Brain microvascular endothelial cell (primary cell): ENCODE results near the gene CORO7.
"Not testable (repeated sequence)": the region's sequence is repeated elsewhere in the genome, so short reads cannot be mapped to it uniquely, and the experiment has no call there.

Experiments used
- DNase-seq: peaks from one replicate; pipeline ENCODE4 v3.0.0-alpha.2; 2020
- H3K27ac ChIP-seq: fragments of 250-450 bp; sonication (Bioruptor Pico); 2 replicates; pipeline ENCODE4 v1.5.1; 2020; ENCODE audit warnings: mild to moderate bottlenecking, moderate library complexity
- H3K27me3 ChIP-seq: fragments of 250-450 bp; sonication (Bioruptor Pico); replicated peaks from 2 replicates; pipeline ENCODE4 v1.5.1; 2020; ENCODE audit warnings: mild to moderate bottlenecking
- H3K36me3 ChIP-seq: fragments of 250-450 bp; sonication (Bioruptor Pico); replicated peaks from 2 replicates; pipeline ENCODE4 v1.5.1; 2020; ENCODE audit warnings: mild to moderate bottlenecking
- H3K4me3 ChIP-seq: 2 replicates; pipeline ENCODE4 v1.5.1; 2011; ENCODE audit warnings: low read depth, mild to moderate bottlenecking, control low read depth, low read length, moderate library complexity
- CTCF ChIP-seq: IDR thresholded peaks from 2 replicates; pipeline ENCODE4 v1.5.1; 2011; ENCODE audit warnings: low read depth, mild to moderate bottlenecking, moderate library complexity, low read length, control low read depth, inconsistent platforms; ENCODE audit errors: missing control alignments
- in situ Hi-C: cut with HindIII; loops from 2 replicates; pipeline ENCODE4 v1.10.0; 2017; ENCODE audit warnings: low sequenced_read_pairs, low pct_ligation_motif_present

The CORO7 gene

DNA sequence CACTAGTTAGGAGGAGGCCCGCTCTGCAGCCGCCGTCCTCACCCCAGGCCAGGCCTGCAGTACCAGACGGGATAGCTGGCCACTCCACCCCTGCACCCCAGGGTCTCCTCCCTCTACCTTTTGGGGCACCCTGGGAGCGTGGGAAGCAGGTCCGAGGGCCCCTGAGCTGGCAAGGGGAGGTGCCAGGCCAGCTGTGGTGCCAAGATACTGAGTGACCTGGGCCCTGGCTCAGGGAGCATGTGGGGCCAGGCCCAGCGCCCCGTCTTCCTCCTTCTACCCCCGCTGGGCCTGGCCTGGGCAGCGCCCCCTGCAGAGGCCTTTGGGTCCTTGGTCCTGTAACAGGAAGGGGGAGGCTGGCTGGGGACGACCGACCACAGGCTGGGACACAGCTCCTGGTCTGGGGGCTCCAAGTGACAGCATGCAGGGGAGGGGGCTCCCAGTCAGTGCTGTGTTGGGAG is 78.2 kb downstream of the CORO7 start:
- H3K4me3 ChIP-seq: no peak overlapping the region
- DNase-seq: no peak
- H3K27ac ChIP-seq: no peak overlapping the region
- in situ Hi-C loops: no loop called here
- H3K27me3 ChIP-seq: no peaks in the 10 kb centered on the region
- H3K36me3 ChIP-seq: peaks cover 30% of the 10 kb centered on the region
- peak; percentile 16 for TF ChIP-seq CTCF

- H3K27ac ChIP-seq: no peak overlapping the region
- no peak for DNase-seq
- in situ Hi-C loops: no loop called here
- no peaks in the 10 kb centered on the region for H3K27me3 ChIP-seq
- TF ChIP-seq CTCF: no peak
- no peak overlapping the region for H3K4me3 ChIP-seq
- H3K36me3 ChIP-seq: peaks cover 30% of the 10 kb centered on the region
Measured at GRCh38 chr16:4337540-4338088, 78.8 kb downstream of the CORO7 start.

GRCh38 chr16:4336701-4337539 is 79.5 kb downstream of the CORO7 start:
- no peak for DNase-seq
- H3K36me3 ChIP-seq: peaks cover 30% of the 10 kb centered on the region
- TF ChIP-seq CTCF: no peak
- in situ Hi-C loops: no loop called here
- no peak overlapping the region for H3K4me3 ChIP-seq
- no peaks in the 10 kb centered on the region for H3K27me3 ChIP-seq
- no peak overlapping the region for H3K27ac ChIP-seq

- H3K27me3 ChIP-seq: no peaks in the 10 kb centered on the region
- H3K27ac ChIP-seq: no peak overlapping the region
- H3K4me3 ChIP-seq: no peak overlapping the region
- peaks cover 25% of the 10 kb centered on the region for H3K36me3 ChIP-seq
- in situ Hi-C loops: no loop called here
- TF ChIP-seq CTCF: no peak
- no peak for DNase-seq
Measured at GRCh38 chr16:4334724-4335495, 81.5 kb downstream of the CORO7 start.

GRCh38 chr16:4333714-4334113 is 82.7 kb downstream of the CORO7 start:
- DNase-seq, in situ Hi-C loops, H3K27me3 ChIP-seq, H3K4me3 ChIP-seq, H3K27ac ChIP-seq: not testable (repeated sequence)
- peaks cover 19% of the 10 kb centered on the region for H3K36me3 ChIP-seq

DNA sequence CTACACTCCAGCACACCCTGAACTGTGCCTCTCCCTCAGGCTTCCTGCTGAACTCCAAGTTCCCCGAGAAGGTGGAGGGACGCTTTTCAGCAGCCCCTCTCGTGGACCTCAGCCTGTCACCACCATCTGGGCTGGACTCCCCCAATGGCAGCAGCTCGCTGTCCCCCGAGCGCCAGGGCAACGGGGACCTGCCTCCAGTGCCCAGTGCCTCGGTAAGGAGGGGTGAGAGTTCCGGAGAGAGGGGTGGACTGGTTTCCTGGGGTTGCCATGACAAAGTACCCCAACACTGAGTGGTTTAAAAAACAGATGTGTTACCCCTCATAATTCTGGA is 83.1 kb downstream of the CORO7 start:
- no peak overlapping the region for H3K27ac ChIP-seq
- DNase-seq: no peak
- TF ChIP-seq CTCF: no peak
- in situ Hi-C loops: no loop called here
- no peaks in the 10 kb centered on the region for H3K27me3 ChIP-seq
- H3K4me3 ChIP-seq: no peak overlapping the region
- peaks cover 15% of the 10 kb centered on the region for H3K36me3 ChIP-seq
